HCT116 (cell line): ENCODE measurements around the gene IGDCC3. TPM values are rescaled to one million over a fixed set of nuclear protein-coding genes. Genes with fewer than 3 reads are reported as not detected.

ENCODE experiments used
- ATAC-seq: fragments of 200-7000 bp; cut with Tn5 transposase; 2 replicates; pipeline ENCODE4 v1.9.1; 2020; ENCODE audit warnings: mild to moderate bottlenecking, moderate library complexity
- BruUV-seq: library from RNA; stranded (reverse); fragments of 400-500 nt; replicated peaks from 2 replicates; lab custom pipeline; 2021; lab: Mats Ljungman, UMichigan
- CTCF ChIA-PET: fragments of 300-600 bp; sonication (Branson Sonifier 250); formaldehyde crosslinking; loops from one replicate; lab custom pipeline; 2021; ENCODE audit warnings: antibody characterized with exemption; lab: Charles Lee
- POLR2A ChIA-PET: fragments of 300-600, 350-600 bp; sonication (Branson Sonifier 250); formaldehyde crosslinking; loops from one replicate; lab custom pipeline; 2021; ENCODE audit warnings: antibody characterized with exemption; lab: Charles Lee
- RAD21 ChIA-PET, 2 experiments: fragments of 300-600 bp; sonication (Branson Sonifier 250); formaldehyde crosslinking; loops; one replicate each; lab custom pipeline; 2023; ENCODE audit warnings: low total read pairs in 2 of 2; ENCODE audit not compliant: uncharacterized antibody in 2 of 2, unreplicated experiment in 2 of 2, low non-redundant PET in 1 of 2; lab: Charles Lee
- DNase-seq: peaks from one replicate; pipeline ENCODE4 v3.0.0-alpha.2; 2010; ENCODE audit warnings: low read depth, low spot score
- H2AFZ ChIP-seq: fragments of 200-600 bp; shearing (Covaris generic), sonication (generic); 2 replicates; pipeline ENCODE4 v1.6.1; 2017; ENCODE audit warnings: low read depth, mixed run types, mixed read lengths, antibody characterized with exemption, low read length; ENCODE audit not compliant: poor library complexity, severe bottlenecking
- H3K27ac ChIP-seq: 2 replicates; pipeline ENCODE4 v1.5.1; 2012; ENCODE audit warnings: low read depth, low read length
- H3K27me3 ChIP-seq: fragments of 200-600 bp; sonication (generic); 2 replicates; pipeline ENCODE4 v1.6.1; 2016; ENCODE audit warnings: mixed run types, low read length, mixed read lengths; ENCODE audit not compliant: insufficient read depth
- H3K36me3 ChIP-seq, 2 experiments: fragments of 200-500 bp in 1 of 2; fragments of 200-600 bp in 1 of 2; sonication (Bioruptor generic) in 1 of 2; sonication (generic) in 1 of 2; 2 replicates each; pipeline versions ENCODE4 v1.5.1 to v1.6.1; 2014 to 2016; ENCODE audit warnings: low read length in 2 of 2, inconsistent platforms in 1 of 2, mixed read lengths in 1 of 2, mixed run types in 1 of 2; ENCODE audit not compliant: insufficient read depth in 2 of 2, control insufficient read depth in 1 of 2
- H3K4me1 ChIP-seq, 2 experiments: fragments of 200-600 bp in 1 of 2; sonication (generic) in 1 of 2; 2 replicates each; pipeline versions ENCODE4 v1.5.1 to v1.6.1; 2012 to 2017; ENCODE audit warnings: low read length in 2 of 2, inconsistent platforms in 1 of 2, mild to moderate bottlenecking in 1 of 2, mixed read lengths in 1 of 2, mixed run types in 1 of 2, moderate library complexity in 1 of 2; ENCODE audit not compliant: insufficient read depth in 2 of 2, control insufficient read depth in 1 of 2
- H3K4me2 ChIP-seq: fragments of 200-600 bp; sonication (generic); 2 replicates; pipeline ENCODE4 v1.6.1; 2017; ENCODE audit warnings: mixed run types, low read length, mixed read lengths
- H3K4me3 ChIP-seq, 2 experiments: fragments of 200-600 bp in 1 of 2; sonication (generic) in 1 of 2; replicated peaks in 1 of 2; 2 replicates each; pipeline ENCODE4 v1.5.1; 2011 to 2016; ENCODE audit warnings: low read length in 2 of 2, control low read depth in 1 of 2, low read depth in 1 of 2, mild to moderate bottlenecking in 1 of 2, mixed read lengths in 1 of 2, mixed run types in 1 of 2
- H3K79me2 ChIP-seq: fragments of 200-600 bp; sonication (generic); 2 replicates; pipeline ENCODE4 v1.6.1; 2017; ENCODE audit warnings: mild to moderate bottlenecking, mixed run types, low read length, moderate library complexity, mixed read lengths; ENCODE audit not compliant: insufficient read depth
- H3K9ac ChIP-seq: fragments of 200-600 bp; sonication (generic); 2 replicates; pipeline ENCODE4 v1.6.1; 2016; ENCODE audit warnings: low read length, mixed read lengths
- H3K9me2 ChIP-seq: fragments of 200-600 bp; sonication (generic), shearing (Covaris generic); 2 replicates; pipeline ENCODE4 v1.6.1; 2017; ENCODE audit warnings: mixed run types, mild to moderate bottlenecking, moderate library complexity; ENCODE audit not compliant: insufficient read depth
- H3K9me3 ChIP-seq, 2 experiments: fragments of 200-500 bp in 1 of 2; fragments of 200-600 bp in 1 of 2; sonication (Bioruptor generic) in 1 of 2; sonication (generic) in 1 of 2; 2 replicates each; pipeline ENCODE4 v1.6.1; 2014 to 2017; ENCODE audit warnings: low read length in 2 of 2, mixed read lengths in 2 of 2, inconsistent platforms in 1 of 2, low read depth in 1 of 2, mild to moderate bottlenecking in 1 of 2, mixed run types in 1 of 2, moderate library complexity in 1 of 2; ENCODE audit not compliant: control insufficient read depth in 1 of 2, insufficient read depth in 1 of 2
- H4K20me1 ChIP-seq: fragments of 200-600 bp; sonication (generic), shearing (Covaris generic); 2 replicates; pipeline ENCODE4 v1.6.1; 2017; ENCODE audit warnings: mixed run types, mild to moderate bottlenecking, moderate library complexity; ENCODE audit not compliant: insufficient read depth
- CBX3 ChIP-seq: IDR thresholded peaks from 2 replicates; pipeline ENCODE4 v1.6.1; 2012; ENCODE audit warnings: low read depth
- CEBPB ChIP-seq: IDR thresholded peaks from 2 replicates; pipeline ENCODE4 v1.6.1; 2012; ENCODE audit warnings: low read depth
- EGR1 ChIP-seq: IDR thresholded peaks from 2 replicates; pipeline ENCODE4 v1.6.1; 2012; ENCODE audit warnings: low read depth
- ELF1 ChIP-seq: IDR thresholded peaks from 2 replicates; pipeline ENCODE4 v1.6.1; 2012; ENCODE audit warnings: low read depth, borderline replicate concordance
- EZH2 ChIP-seq: fragments of 200-600 bp; sonication (generic); IDR thresholded peaks from 2 replicates; pipeline ENCODE4 v1.6.1; 2017; ENCODE audit warnings: antibody characterized with exemption, mixed run types
- EZH2phosphoT487 ChIP-seq: fragments of 200-600 bp; IDR thresholded peaks from 2 replicates; pipeline ENCODE4 v1.6.1; 2018; ENCODE audit warnings: antibody characterized with exemption, borderline replicate concordance
- FOSL1 ChIP-seq: IDR thresholded peaks from 2 replicates; pipeline ENCODE4 v1.6.1; 2012; ENCODE audit warnings: low read depth
- POLR2A ChIP-seq: IDR thresholded peaks from 2 replicates; pipeline ENCODE4 v1.7.0; 2011; ENCODE audit warnings: borderline replicate concordance; ENCODE audit not compliant: insufficient read depth, insufficient read length; ENCODE audit errors: extremely low read depth
- POLR2AphosphoS5 ChIP-seq: IDR thresholded peaks from 2 replicates; pipeline ENCODE4 v1.6.1; 2011; ENCODE audit warnings: mild to moderate bottlenecking, low read depth, low read length, moderate library complexity
- REST ChIP-seq: IDR thresholded peaks from 2 replicates; pipeline ENCODE4 v1.6.1; 2012; ENCODE audit warnings: low read depth
- SIN3A ChIP-seq: IDR thresholded peaks from 2 replicates; pipeline ENCODE4 v1.6.1; 2012; ENCODE audit warnings: low read depth
- SP1 ChIP-seq: IDR thresholded peaks from 2 replicates; pipeline ENCODE4 v1.6.1; 2012; ENCODE audit warnings: low read depth
- TCF7L2 ChIP-seq: IDR thresholded peaks from 2 replicates; pipeline ENCODE4 v1.7.0; 2011; ENCODE audit warnings: borderline replicate concordance, inconsistent platforms; ENCODE audit not compliant: insufficient read depth, insufficient read length; ENCODE audit errors: extremely low read depth
- YY1 ChIP-seq: IDR thresholded peaks from 2 replicates; pipeline ENCODE4 v1.6.1; 2011; ENCODE audit warnings: low read length, low read depth, moderate library complexity, mild to moderate bottlenecking; ENCODE audit not compliant: insufficient replicate concordance; ENCODE audit errors: extremely low read depth
- ZFX ChIP-seq: fragments of 450-650 bp; IDR thresholded peaks from 2 replicates; pipeline ENCODE4 v1.6.1; 2017
- intact Hi-C: fragments of 100-400 bp; cut with micrococcal nuclease; formaldehyde crosslinking; loops from 2 replicates; pipeline ENCODE4 v1.10.0; 2022
- total RNA-seq: library from RNA; stranded (reverse); gene quantifications from one replicate; pipeline ENCODE4 v1.2.1, GENCODE V29; 2021; ENCODE audit not compliant: unreplicated experiment
- TF ChIP-seq, protein P1 (sequence below): IDR thresholded peaks from 2 replicates; pipeline ENCODE4 v1.6.1; 2012
- TF ChIP-seq, protein P2 (sequence below): IDR thresholded peaks from 2 replicates; pipeline ENCODE4 v1.6.1; 2012

Gene IGDCC3
- total RNA-seq, 1 experiment from 2014 or later = 0.44 TPM

DNA sequence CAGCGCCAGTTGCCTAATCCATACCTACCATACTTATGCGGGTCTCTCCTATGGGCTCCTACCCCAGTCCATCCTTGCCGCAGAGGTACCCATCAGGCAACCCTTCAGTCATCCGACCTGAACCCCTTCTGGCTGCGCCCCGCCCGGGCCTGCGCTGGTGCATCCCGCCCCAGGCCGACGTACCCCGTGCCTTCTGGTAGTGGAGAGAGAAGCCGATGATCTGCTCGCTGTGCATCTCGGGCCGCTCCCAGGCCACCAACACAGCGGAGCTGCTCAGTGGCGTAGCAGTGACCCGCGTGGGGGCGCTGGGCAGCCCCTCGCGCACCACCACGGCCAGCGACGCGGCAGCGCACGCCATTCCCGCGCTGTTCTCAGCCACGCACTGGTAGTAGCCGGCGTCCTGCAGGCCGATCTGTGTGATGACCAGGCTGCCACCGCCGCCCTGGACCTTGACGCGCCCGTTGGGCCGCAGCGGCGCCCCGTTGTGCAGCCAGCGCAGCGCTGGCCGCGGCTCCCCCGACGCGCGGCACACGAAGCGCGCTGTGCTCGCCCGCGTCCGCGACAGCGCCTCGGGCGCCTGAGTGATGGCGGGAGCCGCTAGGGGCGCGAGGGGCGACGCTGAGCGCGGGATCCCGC, 17.9 kb upstream of the IGDCC3 start:
- BruUV-seq = no TSS peak
- TF ChIP-seq FOSL1 = no peak
- no peak for TF ChIP-seq SP1
- no peak for TF ChIP-seq CEBPB
- no peak for TF ChIP-seq EZH2phosphoT487
- no peak for TF ChIP-seq POLR2A
- TF ChIP-seq ZFX = no peak
- no peak for TF ChIP-seq ELF1
- TF ChIP-seq REST = no peak
- no peak for TF ChIP-seq TCF7L2
- TF ChIP-seq CBX3 = no peak
- TF ChIP-seq, protein P1, sequence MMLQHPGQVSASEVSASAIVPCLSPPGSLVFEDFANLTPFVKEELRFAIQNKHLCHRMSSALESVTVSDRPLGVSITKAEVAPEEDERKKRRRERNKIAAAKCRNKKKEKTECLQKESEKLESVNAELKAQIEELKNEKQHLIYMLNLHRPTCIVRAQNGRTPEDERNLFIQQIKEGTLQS = no peak
- no peak for TF ChIP-seq EZH2
- TF ChIP-seq YY1 = no peak
- no peak for TF ChIP-seq POLR2AphosphoS5
- no peak for TF ChIP-seq SIN3A
- no peak for TF ChIP-seq EGR1
- TF ChIP-seq, protein P2, sequence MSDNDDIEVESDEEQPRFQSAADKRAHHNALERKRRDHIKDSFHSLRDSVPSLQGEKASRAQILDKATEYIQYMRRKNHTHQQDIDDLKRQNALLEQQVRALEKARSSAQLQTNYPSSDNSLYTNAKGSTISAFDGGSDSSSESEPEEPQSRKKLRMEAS = no peak
- DNase-seq (no peak), ATAC-seq (no peak)
- Histone ChIP-seq H3K4me3 (no peak overlapping the region), H4K20me1 (no peaks in the 10 kb centered on the region), H3K9me3 (no peaks in the 10 kb centered on the region), H3K4me1 (peaks cover under 1 to 10% of the 10 kb centered on the region in 2 experiments; a peak in 2 of 4 replicates), H3K9me2 (no peaks in the 10 kb centered on the region), H3K36me3 (no peaks in the 10 kb centered on the region), H3K27ac (no peak overlapping the region), H3K4me2 (no peak overlapping the region), H3K27me3 (no peaks in the 10 kb centered on the region), H2AFZ (no peak overlapping the region), H3K9ac (no peak overlapping the region), H3K79me2 (no peaks in the 10 kb centered on the region)
- intact Hi-C loops = no loop called here
- RAD21 ChIA-PET = no interaction called here
- CTCF ChIA-PET = interaction anchor here (1.6 kb wide), 1 partner anchor 11 kb away, joined by 4 read pairs; no protein-coding TSS in a partner anchor
- POLR2A ChIA-PET = no interaction called here
